H9 (cell line): ENCODE data around the gene SIN3A. TPM values are rescaled to one million over a fixed set of nuclear protein-coding genes. Genes with fewer than 3 reads are reported as not detected.
"Not testable (repeated sequence)": the region's sequence is repeated elsewhere in the genome, so short reads cannot be mapped to it uniquely, and the experiment has no call there.

Source experiments
- DNase-seq: peaks from one replicate; pipeline ENCODE4 v3.0.0-alpha.2; 2017
- H2AFZ ChIP-seq: one replicate; pipeline ENCODE4 v1.6.1; 2013; ENCODE audit warnings: mild to moderate bottlenecking, low read length, control low read depth, moderate library complexity
- H2AK5ac ChIP-seq: 2 replicates; pipeline ENCODE4 v1.6.1; 2013; ENCODE audit warnings: low read length, control low read depth, mixed read lengths; ENCODE audit not compliant: insufficient read length
- H2BK120ac ChIP-seq: one replicate; pipeline ENCODE4 v1.6.1; 2013; ENCODE audit warnings: low read depth, mild to moderate bottlenecking, low read length, control low read depth, inconsistent platforms; ENCODE audit not compliant: poor library complexity, severe bottlenecking
- H2BK12ac ChIP-seq: 2 replicates; pipeline ENCODE4 v1.6.1; 2013; ENCODE audit warnings: low read length, control low read depth, mixed read lengths, low read depth; ENCODE audit not compliant: insufficient read length
- H2BK15ac ChIP-seq: 2 replicates; pipeline ENCODE4 v1.6.1; 2013; ENCODE audit warnings: low read depth, low read length, control low read depth
- H2BK20ac ChIP-seq: one replicate; pipeline ENCODE4 v1.6.1; 2013; ENCODE audit warnings: low read depth, mild to moderate bottlenecking, low read length, control low read depth, inconsistent platforms; ENCODE audit not compliant: poor library complexity, severe bottlenecking
- H2BK5ac ChIP-seq: 2 replicates; pipeline ENCODE4 v1.6.1; 2013; ENCODE audit warnings: low read length, control low read depth, mixed read lengths; ENCODE audit not compliant: insufficient read length
- H3K14ac ChIP-seq: 2 replicates; pipeline ENCODE4 v1.6.1; 2013; ENCODE audit warnings: low read length, control low read depth; ENCODE audit not compliant: insufficient read depth
- H3K18ac ChIP-seq: 2 replicates; pipeline ENCODE4 v1.6.1; 2013; ENCODE audit warnings: low read depth, mild to moderate bottlenecking, mixed read lengths, low read length, control low read depth; ENCODE audit not compliant: insufficient read length
- H3K23ac ChIP-seq: 2 replicates; pipeline ENCODE4 v1.6.1; 2013; ENCODE audit warnings: low read length, control low read depth, mixed read lengths, low read depth; ENCODE audit not compliant: insufficient read length
- H3K23me2 ChIP-seq: 2 replicates; pipeline ENCODE4 v1.6.1; 2013; ENCODE audit warnings: low read depth, mild to moderate bottlenecking, mixed read lengths, low read length, control low read depth; ENCODE audit not compliant: insufficient read length, poor library complexity, severe bottlenecking
- H3K27ac ChIP-seq: 2 replicates; pipeline ENCODE4 v1.5.1; 2013; ENCODE audit warnings: low read length, control low read depth, mixed read lengths, low read depth; ENCODE audit not compliant: insufficient read length
- H3K27me3 ChIP-seq: 2 replicates; pipeline ENCODE4 v1.6.1; 2013; ENCODE audit warnings: low read length, control low read depth, inconsistent platforms; ENCODE audit not compliant: insufficient read depth
- H3K4ac ChIP-seq: 2 replicates; pipeline ENCODE4 v1.6.1; 2013; ENCODE audit warnings: low read depth, mild to moderate bottlenecking, control low read depth, inconsistent platforms, low read length, moderate library complexity
- H3K4me1 ChIP-seq: 2 replicates; pipeline ENCODE4 v1.6.1; 2013; ENCODE audit warnings: low read length, control low read depth, inconsistent platforms; ENCODE audit not compliant: insufficient read depth
- H3K4me2 ChIP-seq: 2 replicates; pipeline ENCODE4 v1.6.1; 2013; ENCODE audit warnings: low read length, control low read depth, mixed read lengths; ENCODE audit not compliant: insufficient read length, insufficient read depth
- H3K56ac ChIP-seq: 2 replicates; pipeline ENCODE4 v1.6.1; 2013; ENCODE audit warnings: low read depth, mild to moderate bottlenecking, mixed read lengths, low read length, control low read depth; ENCODE audit not compliant: insufficient read length
- H3K79me1 ChIP-seq: 2 replicates; pipeline ENCODE4 v1.6.1; 2013; ENCODE audit warnings: low read depth, mild to moderate bottlenecking, moderate library complexity, low read length, control low read depth, inconsistent platforms; ENCODE audit not compliant: insufficient read depth, poor library complexity, severe bottlenecking
- H3K79me2 ChIP-seq: 2 replicates; pipeline ENCODE4 v1.6.1; 2013; ENCODE audit warnings: low read length, control low read depth, inconsistent platforms; ENCODE audit not compliant: insufficient read depth
- H3K9ac ChIP-seq: 2 replicates; pipeline ENCODE4 v1.6.1; 2013; ENCODE audit warnings: low read length, control low read depth, mixed read lengths; ENCODE audit not compliant: insufficient read length; ENCODE audit errors: extremely low read depth
- H3K9me3 ChIP-seq: one replicate; pipeline ENCODE4 v1.6.1; 2013; ENCODE audit warnings: low read depth, low read length, inconsistent platforms; ENCODE audit not compliant: control insufficient read depth
- H3T11ph ChIP-seq: one replicate; pipeline ENCODE4 v1.6.1; 2013; ENCODE audit warnings: mild to moderate bottlenecking, low read length, control low read depth, inconsistent platforms
- H4K20me1 ChIP-seq: one replicate; pipeline ENCODE4 v1.6.1; 2013; ENCODE audit not compliant: control insufficient read depth, insufficient read length, insufficient read depth
- H4K5ac ChIP-seq: 2 replicates; pipeline ENCODE4 v1.6.1; 2013; ENCODE audit warnings: low read depth, mild to moderate bottlenecking, mixed read lengths, low read length, control low read depth; ENCODE audit not compliant: insufficient read length
- H4K8ac ChIP-seq: replicated peaks from 2 replicates; pipeline ENCODE4 v1.6.1; 2013; ENCODE audit warnings: low read length, control low read depth, mixed read lengths, low read depth; ENCODE audit not compliant: insufficient read length
- H4K91ac ChIP-seq: 2 replicates; pipeline ENCODE4 v1.6.1; 2013; ENCODE audit warnings: low read depth, mild to moderate bottlenecking, moderate library complexity, mixed read lengths, low read length, control low read depth; ENCODE audit not compliant: insufficient read length
- H3K27ac Mint-ChIP-seq, 3 experiments: 2 replicates in 2 of 3; 3 replicates in 1 of 3; pipeline ENCODE4 v1.8.0; 2020 to 2021; ENCODE audit warnings: mixed read lengths in 3 of 3, mild to moderate bottlenecking in 1 of 3, moderate library complexity in 1 of 3
- H3K27me3 Mint-ChIP-seq: 2 replicates; pipeline ENCODE4 v1.8.0; 2021; ENCODE audit warnings: low read depth, mild to moderate bottlenecking, moderate library complexity, mixed read lengths
- H3K36me3 Mint-ChIP-seq, 3 experiments: 2 replicates in 2 of 3; 3 replicates in 1 of 3; pipeline ENCODE4 v1.8.0; 2020 to 2021; ENCODE audit warnings: low read depth in 3 of 3, mixed read lengths in 3 of 3; ENCODE audit not compliant: insufficient read depth in 1 of 3
- H3K4me1 Mint-ChIP-seq, 2 experiments: 2 replicates each; pipeline ENCODE4 v1.8.0; 2020; ENCODE audit warnings: mixed read lengths in 2 of 2
- H3K4me3 Mint-ChIP-seq, 2 experiments: 2 replicates in 1 of 2; 3 replicates in 1 of 2; pipeline ENCODE4 v1.8.0; 2020 to 2021; ENCODE audit warnings: mild to moderate bottlenecking in 2 of 2, mixed read lengths in 2 of 2, moderate library complexity in 1 of 2
- H3K9me3 Mint-ChIP-seq, 2 experiments: 2 replicates in 1 of 2; 3 replicates in 1 of 2; pipeline ENCODE4 v1.8.0; 2020; ENCODE audit warnings: mild to moderate bottlenecking in 2 of 2, mixed read lengths in 2 of 2, moderate library complexity in 1 of 2
- WGBS: extraction: QIAGEN DNeasy Blood & Tissue Kit; methylation state at CpG from one replicate; pipeline ENCODE4 v1.1.7; 2013; ENCODE audit warnings: missing lambda C conversion rate, low lambda C conversion rate, mixed read lengths; ENCODE audit not compliant: insufficient read length; ENCODE audit errors: extremely low coverage; 5-methylcytosine and 5-hydroxymethylcytosine counted together
- total RNA-seq: library from RNA; stranded (reverse); gene quantifications from 2 replicates; pipeline ENCODE4 v1.2.1, GENCODE V29; 2021
- TF ChIP-seq, protein P1 (sequence below): fragments of 200-600 bp; sonication (generic); conservative IDR thresholded peaks from 3 replicates; pipeline ENCODE4 v1.8.0; 2021; ENCODE audit warnings: antibody characterized with exemption, mild to moderate bottlenecking

SIN3A gene
- total RNA-seq, 1 experiment from 2014 or later = 102 TPM

DNA sequence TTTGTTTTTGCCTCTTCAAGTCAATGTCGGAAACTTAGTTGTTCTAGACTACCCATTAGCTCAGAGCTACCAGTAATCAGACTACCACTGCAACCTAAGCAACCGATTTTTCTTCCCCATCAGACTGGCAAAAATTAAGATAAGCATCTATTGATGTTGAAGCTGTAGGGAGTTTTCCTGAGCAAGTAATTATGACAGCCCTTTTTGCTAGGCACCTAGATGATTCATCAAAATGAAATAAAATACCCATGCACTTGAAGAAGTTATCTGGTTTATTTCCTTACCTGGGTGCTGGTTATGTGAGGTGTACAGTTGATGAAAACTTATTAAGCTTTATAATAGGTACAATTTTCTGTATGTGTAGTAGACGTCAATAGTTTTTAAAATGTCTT lies 116.2 kb downstream of the SIN3A start:
- Histone ChIP-seq H3K9ac (peak overlapping the region; percentile 55), H3K79me2 (peaks cover 1% of the 10 kb centered on the region; the same call in 1 of the 2 replicates), H3K9me3 (no peaks in the 10 kb centered on the region), H3K4ac (no peak overlapping the region), H3K23me2 (peaks cover 4% of the 10 kb centered on the region), H4K5ac (no peak overlapping the region), H3K79me1 (peaks cover 5% of the 10 kb centered on the region), H2AK5ac (no peak overlapping the region), H2BK120ac (no peak overlapping the region), H2BK5ac (no peak overlapping the region), H2BK20ac (no peak overlapping the region), H3K14ac (no peak overlapping the region), H3K27me3 (no peaks in the 10 kb centered on the region), H2BK12ac (no peak overlapping the region), H4K20me1 (no peaks in the 10 kb centered on the region), H3K56ac (no peak overlapping the region), H3K4me1 (no peaks in the 10 kb centered on the region), H4K8ac (no peak overlapping the region), H3K23ac (no peak overlapping the region), H3T11ph (no peak overlapping the region), H3K4me2 (peak overlapping the region; percentile 83), H3K18ac (no peak overlapping the region), H2BK15ac (no peak overlapping the region), H2AFZ (peak overlapping the region; percentile 58), H4K91ac (no peak overlapping the region), H3K27ac (no peak overlapping the region)
- H3K36me3 Mint-ChIP-seq = peaks cover 6 to 13% (median 12%) of the 10 kb centered on the region in 3 experiments; a peak in 6 of 7 replicates
- no peaks in the 10 kb centered on the region; the same call in 1 of the 2 replicates for H3K27me3 Mint-ChIP-seq
- no peaks in the 10 kb centered on the region for H3K9me3 Mint-ChIP-seq
- 0 out of 7 replicates have a peak overlapping the region, but pooled peaks of 2 of the 3 experiments have one; percentile 22 to 34 for H3K27ac Mint-ChIP-seq
- no CpG with 5 or more reads among the region's 3 CpGs for WGBS
- DNase-seq = no peak
- TF ChIP-seq, protein P1, sequence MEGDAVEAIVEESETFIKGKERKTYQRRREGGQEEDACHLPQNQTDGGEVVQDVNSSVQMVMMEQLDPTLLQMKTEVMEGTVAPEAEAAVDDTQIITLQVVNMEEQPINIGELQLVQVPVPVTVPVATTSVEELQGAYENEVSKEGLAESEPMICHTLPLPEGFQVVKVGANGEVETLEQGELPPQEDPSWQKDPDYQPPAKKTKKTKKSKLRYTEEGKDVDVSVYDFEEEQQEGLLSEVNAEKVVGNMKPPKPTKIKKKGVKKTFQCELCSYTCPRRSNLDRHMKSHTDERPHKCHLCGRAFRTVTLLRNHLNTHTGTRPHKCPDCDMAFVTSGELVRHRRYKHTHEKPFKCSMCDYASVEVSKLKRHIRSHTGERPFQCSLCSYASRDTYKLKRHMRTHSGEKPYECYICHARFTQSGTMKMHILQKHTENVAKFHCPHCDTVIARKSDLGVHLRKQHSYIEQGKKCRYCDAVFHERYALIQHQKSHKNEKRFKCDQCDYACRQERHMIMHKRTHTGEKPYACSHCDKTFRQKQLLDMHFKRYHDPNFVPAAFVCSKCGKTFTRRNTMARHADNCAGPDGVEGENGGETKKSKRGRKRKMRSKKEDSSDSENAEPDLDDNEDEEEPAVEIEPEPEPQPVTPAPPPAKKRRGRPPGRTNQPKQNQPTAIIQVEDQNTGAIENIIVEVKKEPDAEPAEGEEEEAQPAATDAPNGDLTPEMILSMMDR = no peak
- H3K4me3 Mint-ChIP-seq = peak overlapping the region; percentile 98
- peaks cover 12 to 14% of the 10 kb centered on the region in 2 experiments for H3K4me1 Mint-ChIP-seq

DNA sequence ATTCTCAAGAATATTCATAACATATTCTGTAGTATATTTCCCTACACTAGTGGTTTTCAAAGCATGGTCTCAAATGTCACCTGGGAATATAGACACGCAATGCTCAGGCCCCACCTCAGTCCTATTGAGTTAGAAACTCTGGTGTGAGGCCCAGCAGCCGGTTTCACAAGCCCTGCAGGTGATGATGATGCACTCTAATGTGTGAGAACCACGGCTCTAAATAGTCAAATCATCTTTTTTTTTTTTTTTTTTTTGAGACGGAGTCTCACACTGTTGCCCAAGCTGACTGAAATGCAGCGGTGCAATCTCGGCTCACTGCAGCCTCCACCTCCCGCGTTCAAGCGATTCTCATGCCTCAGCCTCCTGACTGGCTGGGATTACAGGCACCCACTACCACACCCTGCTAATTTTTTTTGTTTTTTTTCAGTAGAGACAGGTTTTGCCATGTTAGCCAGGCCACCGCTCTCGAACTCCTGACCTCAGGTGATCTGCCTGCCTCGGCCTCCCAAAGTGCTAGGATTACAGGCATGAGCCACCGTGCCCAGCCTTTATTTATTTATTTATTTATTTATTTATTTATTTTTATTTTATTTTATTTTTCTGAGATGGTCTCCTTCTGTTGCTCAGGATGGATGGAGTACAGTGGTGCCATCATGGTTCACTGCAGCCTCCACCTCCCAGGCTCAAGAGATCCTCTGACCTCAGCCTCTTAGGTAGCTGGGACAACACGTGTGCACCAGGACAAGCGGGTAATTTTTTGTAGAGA lies 117.7 kb downstream of the SIN3A start:
- H3K4me2 ChIP-seq, H3K56ac ChIP-seq, H2BK120ac ChIP-seq, H3K23ac ChIP-seq, H3K27ac ChIP-seq, H3K79me1 ChIP-seq, H3K27me3 Mint-ChIP-seq, DNase-seq, H3K23me2 ChIP-seq, H4K5ac ChIP-seq, H3K4me1 ChIP-seq, H3K27ac Mint-ChIP-seq, H2BK20ac ChIP-seq, H4K20me1 ChIP-seq, H2BK12ac ChIP-seq, H3K18ac ChIP-seq, H3K9ac ChIP-seq, H2AK5ac ChIP-seq, H3K9me3 ChIP-seq, H3K27me3 ChIP-seq, H2AFZ ChIP-seq, H3K79me2 ChIP-seq, H3K14ac ChIP-seq, H4K91ac ChIP-seq, H4K8ac ChIP-seq, H2BK15ac ChIP-seq, H3T11ph ChIP-seq, H3K36me3 Mint-ChIP-seq, H3K4ac ChIP-seq, H3K9me3 Mint-ChIP-seq, H2BK5ac ChIP-seq, H3K4me3 Mint-ChIP-seq: not testable (repeated sequence)
- no CpG with 5 or more reads among the region's 15 CpGs for WGBS
- peaks cover 12 to 14% of the 10 kb centered on the region in 2 experiments for H3K4me1 Mint-ChIP-seq
